Measurements from ENCODE around the gene LIMA1. TPM values are rescaled to one million over a fixed set of nuclear protein-coding genes. Genes with fewer than 3 reads are reported as not detected.

LIMA1 gene
- total RNA-seq, 6 experiments from 2014 or later = 7.3 to 21.9 (median 13.1) TPM

DNA sequence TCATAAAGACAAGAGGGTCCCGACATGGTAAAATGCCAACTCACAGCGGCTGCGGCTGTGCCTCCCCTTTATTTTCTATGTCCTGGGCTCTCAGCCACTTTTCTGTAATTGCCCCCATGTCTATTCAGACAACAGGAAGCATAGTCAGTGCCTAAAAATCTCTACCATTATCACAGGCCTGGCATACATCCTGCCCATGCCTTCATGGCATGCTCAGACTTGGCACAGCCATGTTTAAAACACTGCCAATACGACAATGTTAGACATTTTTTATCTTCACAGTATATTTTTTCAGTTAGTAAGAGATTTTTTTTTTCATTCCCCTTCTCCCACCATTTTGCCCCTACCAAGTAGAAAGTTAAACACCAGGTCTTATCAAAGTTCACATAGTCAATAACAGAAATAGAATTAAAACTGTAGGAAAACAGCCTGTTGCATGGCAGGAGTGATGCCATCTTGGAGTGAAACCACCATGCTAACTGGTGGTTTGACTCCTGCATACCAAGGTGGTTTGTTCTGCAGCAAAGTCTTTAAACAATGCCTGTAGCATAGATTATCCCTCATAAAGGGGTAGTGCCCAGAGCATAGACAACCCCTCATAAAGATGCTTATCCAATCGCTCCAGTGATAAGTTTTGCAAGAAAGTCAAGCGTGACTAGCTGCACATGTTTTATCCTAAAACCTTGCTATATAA lies 97.2 kb downstream of the LIMA1 start:
- intact Hi-C loops (cut with DNase I) = no loop called here

DNA sequence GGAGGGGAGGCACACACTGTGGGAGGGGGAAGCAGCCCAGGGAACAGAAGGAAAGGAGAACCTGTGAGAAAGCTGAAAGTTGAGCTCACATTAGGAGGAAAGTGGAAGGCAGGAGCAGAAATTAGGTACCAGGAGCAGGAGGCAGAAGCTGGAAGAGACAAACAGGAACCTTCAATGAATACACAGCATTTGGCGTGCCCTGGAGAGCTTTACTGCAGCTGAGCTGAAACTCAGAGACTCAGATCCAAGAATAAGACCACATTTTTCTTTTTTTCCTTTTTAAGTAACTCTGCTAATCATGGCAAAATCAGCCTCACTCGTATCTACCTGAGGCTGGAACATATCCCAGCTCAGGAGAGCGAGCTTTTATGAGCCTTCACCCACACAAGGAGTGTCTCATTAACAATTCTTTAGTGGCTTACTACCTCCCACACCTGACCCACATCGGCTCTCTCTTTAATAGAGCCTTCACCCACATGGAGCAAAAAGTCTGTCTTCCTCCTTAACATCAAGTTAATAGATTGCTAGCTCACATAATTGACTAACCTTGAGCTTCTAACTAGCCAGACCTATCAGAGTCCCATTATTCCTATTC lies 97.9 kb downstream of the LIMA1 start:
- intact Hi-C loops (cut with DNase I) = no loop called here
- DNase-seq (no peak), ATAC-seq (no peak)
- H3K9me3 ChIP-seq = no peaks in the 10 kb centered on the region
- H3K27ac ChIP-seq = no peak overlapping the region
- H3K4me3 ChIP-seq = no peak overlapping the region
- no peaks in the 10 kb centered on the region for H3K27me3 ChIP-seq
- WGBS (ENCODE audit: insufficient coverage, low coverage, low lambda C conversion rate, missing lambda C conversion rate) = 45% methylated on average over 2 of the region's 4 CpGs
- TF ChIP-seq, protein P1, sequence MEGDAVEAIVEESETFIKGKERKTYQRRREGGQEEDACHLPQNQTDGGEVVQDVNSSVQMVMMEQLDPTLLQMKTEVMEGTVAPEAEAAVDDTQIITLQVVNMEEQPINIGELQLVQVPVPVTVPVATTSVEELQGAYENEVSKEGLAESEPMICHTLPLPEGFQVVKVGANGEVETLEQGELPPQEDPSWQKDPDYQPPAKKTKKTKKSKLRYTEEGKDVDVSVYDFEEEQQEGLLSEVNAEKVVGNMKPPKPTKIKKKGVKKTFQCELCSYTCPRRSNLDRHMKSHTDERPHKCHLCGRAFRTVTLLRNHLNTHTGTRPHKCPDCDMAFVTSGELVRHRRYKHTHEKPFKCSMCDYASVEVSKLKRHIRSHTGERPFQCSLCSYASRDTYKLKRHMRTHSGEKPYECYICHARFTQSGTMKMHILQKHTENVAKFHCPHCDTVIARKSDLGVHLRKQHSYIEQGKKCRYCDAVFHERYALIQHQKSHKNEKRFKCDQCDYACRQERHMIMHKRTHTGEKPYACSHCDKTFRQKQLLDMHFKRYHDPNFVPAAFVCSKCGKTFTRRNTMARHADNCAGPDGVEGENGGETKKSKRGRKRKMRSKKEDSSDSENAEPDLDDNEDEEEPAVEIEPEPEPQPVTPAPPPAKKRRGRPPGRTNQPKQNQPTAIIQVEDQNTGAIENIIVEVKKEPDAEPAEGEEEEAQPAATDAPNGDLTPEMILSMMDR (IDR thresholded peaks at IDR 0.05) = no peak
- no peak for TF ChIP-seq POLR2A (IDR thresholded peaks at IDR 0.05)
- H3K36me3 ChIP-seq = no peaks in the 10 kb centered on the region
- H3K4me1 ChIP-seq = no peaks in the 10 kb centered on the region

More for the DNA sequence above, 97.2 kb downstream of the LIMA1 start:
- ATAC-seq (no peak), DNase-seq (no peak)
- 76% methylated on average over 3 of the region's 6 CpGs for WGBS (ENCODE audit: insufficient coverage, low coverage, low lambda C conversion rate, missing lambda C conversion rate)
- TF ChIP-seq, protein P1 (IDR thresholded peaks at IDR 0.05) = no peak
- TF ChIP-seq POLR2A (IDR thresholded peaks at IDR 0.05) = no peak
- Histone ChIP-seq H3K27me3 (no peaks in the 10 kb centered on the region), H3K27ac (no peak overlapping the region), H3K4me3 (no peak overlapping the region), H3K36me3 (no peaks in the 10 kb centered on the region), H3K4me1 (no peaks in the 10 kb centered on the region), H3K9me3 (no peaks in the 10 kb centered on the region)

DNA sequence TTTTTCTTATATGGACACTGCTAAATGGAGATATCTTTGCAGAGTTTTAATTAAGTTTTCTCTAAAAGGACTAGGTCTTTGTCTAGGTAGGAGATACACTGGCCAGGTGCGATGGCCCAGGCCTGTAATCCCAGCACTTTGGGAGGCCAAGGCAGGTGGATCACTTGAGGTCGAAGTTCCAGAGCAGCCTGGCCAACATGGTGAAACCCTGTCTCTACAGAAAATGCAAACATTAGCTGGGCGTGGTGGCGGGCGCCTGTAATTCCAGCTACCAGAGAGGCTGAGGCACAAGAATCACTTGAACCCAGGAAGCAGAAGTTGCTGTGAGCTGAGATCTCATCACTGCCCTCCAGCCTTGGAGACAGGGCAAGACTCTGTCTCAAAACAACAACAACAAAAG lies 99.1 kb downstream of the LIMA1 start:
- TF ChIP-seq POLR2A (IDR thresholded peaks at IDR 0.05) = no peak
- TF ChIP-seq, protein P1 (IDR thresholded peaks at IDR 0.05) = no peak
- intact Hi-C loops (cut with DNase I) = no loop called here
- 75% methylated on average over 2 of the region's 5 CpGs for WGBS (ENCODE audit: insufficient coverage, low coverage, low lambda C conversion rate, missing lambda C conversion rate)
- Histone ChIP-seq H3K4me3 (no peak overlapping the region), H3K36me3 (no peaks in the 10 kb centered on the region), H3K27ac (no peak overlapping the region), H3K9me3 (no peaks in the 10 kb centered on the region), H3K27me3 (no peaks in the 10 kb centered on the region), H3K4me1 (no peaks in the 10 kb centered on the region)
- no peak for DNase-seq
- no peak for ATAC-seq

DNA sequence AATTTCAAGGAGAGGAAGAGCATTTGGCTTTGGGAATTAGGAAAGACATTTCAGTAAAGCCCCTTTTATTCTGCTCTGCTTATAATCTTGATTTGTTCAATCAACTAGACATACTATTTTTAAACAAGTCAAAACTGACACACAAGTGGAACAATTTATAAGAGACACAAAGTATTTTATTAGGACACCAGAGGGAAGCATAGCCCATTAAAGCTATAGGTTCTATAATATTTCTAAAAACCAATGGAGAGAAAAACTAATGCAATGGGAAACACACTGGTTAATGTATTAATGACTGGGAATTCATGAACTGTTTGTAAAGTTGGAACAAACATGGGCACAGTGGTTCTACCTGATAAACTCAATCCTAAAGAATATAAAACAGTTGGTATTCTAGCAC lies 100.9 kb downstream of the LIMA1 start:
- no peak for DNase-seq
- H3K27ac ChIP-seq = no peak overlapping the region
- no peaks in the 10 kb centered on the region for H3K9me3 ChIP-seq
- TF ChIP-seq POLR2A (IDR thresholded peaks at IDR 0.05) = no peak
- TF ChIP-seq, protein P1 (IDR thresholded peaks at IDR 0.05) = peak in 2 of 4 donors; percentile 7 to 21
- ATAC-seq = no peak
- peaks cover 0 to 5% (median 2%) of the 10 kb centered on the region in 4 donors for H3K36me3 ChIP-seq
- intact Hi-C loops (cut with DNase I) = no loop called here
- H3K4me1 ChIP-seq = no peaks in the 10 kb centered on the region
- no peaks in the 10 kb centered on the region for H3K27me3 ChIP-seq
- H3K4me3 ChIP-seq = no peak overlapping the region
